HL-60 (cell line): Measurements from ENCODE around the gene SYTL2.
"Not testable (repeated sequence)": the region's sequence is repeated elsewhere in the genome, so short reads cannot be mapped to it uniquely, and the experiment has no call there.

Source experiments
- DNase-seq, 2 experiments: peaks; one replicate each; pipeline ENCODE4 v3.0.0-alpha.2; 2010 to 2020; ENCODE audit warnings: low read depth in 1 of 2, low spot score in 1 of 2
- H3K27ac ChIP-seq: fragments of 250-450 bp; sonication (Bioruptor Pico); replicated peaks from 2 replicates; pipeline ENCODE4 v1.5.1; 2020; ENCODE audit warnings: mild to moderate bottlenecking, moderate library complexity
- H3K27me3 ChIP-seq: fragments of 250-450 bp; sonication (Bioruptor Pico); 2 replicates; pipeline ENCODE4 v1.5.1; 2021; ENCODE audit warnings: mild to moderate bottlenecking, moderate library complexity; ENCODE audit not compliant: insufficient read depth, poor library complexity, severe bottlenecking
- H3K4me3 ChIP-seq: replicated peaks from 2 replicates; pipeline ENCODE4 v1.5.1; 2011; ENCODE audit warnings: mild to moderate bottlenecking, control low read depth, low read length; ENCODE audit not compliant: insufficient read depth
- CTCF ChIP-seq: IDR thresholded peaks from one replicate; pipeline ENCODE4 v1.5.1; 2011; ENCODE audit warnings: low read length, control low read depth, inconsistent platforms; ENCODE audit not compliant: insufficient read depth
- GABPA ChIP-seq: IDR thresholded peaks from 2 replicates; pipeline ENCODE4 v1.6.1; 2012; ENCODE audit warnings: low read depth
- POLR2AphosphoS5 ChIP-seq: IDR thresholded peaks from 2 replicates; pipeline ENCODE4 v1.6.1; 2012; ENCODE audit warnings: low read depth
- REST ChIP-seq: IDR thresholded peaks from 2 replicates; pipeline ENCODE4 v1.6.1; 2012; ENCODE audit warnings: low read depth; ENCODE audit not compliant: insufficient replicate concordance
- SPI1 ChIP-seq: IDR thresholded peaks from 2 replicates; pipeline ENCODE4 v1.6.1; 2012; ENCODE audit warnings: low read depth, mild to moderate bottlenecking, borderline replicate concordance

The SYTL2 gene

GRCh38 chr11:85779956-85780640 is 30.8 kb downstream of the SYTL2 start:
- no peak for DNase-seq
- Histone ChIP-seq H3K4me3 (no peak overlapping the region), H3K27me3 (no peaks in the 10 kb centered on the region), H3K27ac (no peak overlapping the region)
- no peak for TF ChIP-seq POLR2AphosphoS5
- TF ChIP-seq GABPA = no peak
- no peak for TF ChIP-seq SPI1
- TF ChIP-seq REST = no peak
- TF ChIP-seq CTCF = no peak

- not testable (repeated sequence) for H3K27me3 ChIP-seq, H3K27ac ChIP-seq, H3K4me3 ChIP-seq, DNase-seq
These were observed 33.4 kb downstream of the SYTL2 start for GRCh38 chr11:85777603-85777972.

- no peak for DNase-seq
- Histone ChIP-seq H3K27me3 (no peaks in the 10 kb centered on the region), H3K4me3 (no peak overlapping the region), H3K27ac (no peak overlapping the region)
- TF ChIP-seq GABPA (no peak), SPI1 (no peak), CTCF (no peak), POLR2AphosphoS5 (no peak), REST (no peak)
These were observed 33.9 kb downstream of the SYTL2 start for GRCh38 chr11:85776951-85777602.

GRCh38 chr11:85774256-85775101 is 36.5 kb downstream of the SYTL2 start:
- H3K27me3 ChIP-seq = no peaks in the 10 kb centered on the region
- DNase-seq = no peak
- H3K4me3 ChIP-seq = no peak overlapping the region
- TF ChIP-seq REST = no peak
- TF ChIP-seq GABPA = no peak
- TF ChIP-seq POLR2AphosphoS5 = no peak
- TF ChIP-seq CTCF = no peak
- no peak for TF ChIP-seq SPI1
- H3K27ac ChIP-seq = no peak overlapping the region
